ENCODE data around the gene SPON1. TPM values are rescaled to one million over a fixed set of nuclear protein-coding genes. Genes with fewer than 3 reads are reported as not detected.
A peak's percentile ranks its signal among the peaks of the same experiment; 100 is the strongest.

Gene SPON1
- total and polyA plus RNA-seq, 2 experiments from 2014 or later, result 2.4 to 5.4 TPM

DNA sequence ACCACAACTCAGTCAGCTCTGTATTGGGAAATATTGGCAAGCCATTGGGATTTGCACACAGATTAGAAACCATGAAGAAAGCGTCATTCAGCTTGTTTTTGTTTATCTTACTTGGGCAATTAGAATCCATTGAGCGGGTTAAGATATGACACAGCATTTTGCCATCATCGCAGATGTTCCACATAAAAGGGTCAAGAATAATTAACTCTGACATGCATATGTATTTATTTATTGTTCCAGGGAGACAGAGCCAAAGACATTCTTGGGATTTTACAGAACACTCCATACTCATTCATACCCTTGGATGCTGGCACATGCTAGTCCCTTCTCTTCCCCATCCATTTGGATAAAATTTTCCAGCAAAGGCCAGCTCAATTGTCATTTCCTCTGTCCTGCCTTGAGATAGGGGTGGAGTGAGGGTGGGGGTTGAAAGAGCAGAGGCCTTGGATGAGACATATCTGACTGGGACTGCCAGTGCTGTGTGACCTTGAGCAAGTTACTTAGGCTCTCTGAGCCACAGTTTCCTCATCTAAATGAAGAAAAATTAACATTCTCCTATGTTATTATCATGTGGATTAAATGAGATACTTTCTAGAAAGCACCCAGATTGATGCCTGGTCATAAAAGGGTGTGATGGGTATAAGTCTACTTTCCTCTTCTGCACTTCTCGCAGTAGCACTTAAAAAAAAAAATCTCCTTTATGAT lies 216.7 kb downstream of the SPON1 start:
- no peak for TF ChIP-seq EZH2phosphoT487 (IDR thresholded peaks at IDR 0.05; ENCODE audit: insufficient read depth, low read depth)
- no peak for TF ChIP-seq EZH2 (IDR thresholded peaks at IDR 0.05; ENCODE audit: insufficient read depth, poor library complexity, severe bottlenecking)
- Histone ChIP-seq H3K9ac (no peak overlapping the region), H3K79me2 (ENCODE audit: insufficient read depth) (no peaks in the 10 kb centered on the region), H3K36me3 (ENCODE audit: low read depth) (no peaks in the 10 kb centered on the region), H3K9me3 (ENCODE audit: low read depth) (no peaks in the 10 kb centered on the region), H3K9me2 (ENCODE audit: insufficient read depth) (no peaks in the 10 kb centered on the region), H3K27me3 (replicated peaks; ENCODE audit: insufficient read depth) (no peaks in the 10 kb centered on the region), H3K4me1 (ENCODE audit: insufficient read depth) (no peaks in the 10 kb centered on the region), H3K4me3 (no peak overlapping the region), H3F3A (ENCODE audit: insufficient read depth) (0 out of 2 replicates have a peak, but pooled peaks cover 3% of the 10 kb centered on the region), H3K27ac (no peak overlapping the region), H2AFZ (no peak overlapping the region), H3K4me2 (ENCODE audit: unreplicated experiment) (no peak overlapping the region), H4K20me1 (ENCODE audit: insufficient read depth) (no peaks in the 10 kb centered on the region)
- DNase-seq, result peak; percentile 67
- in situ Hi-C loops (cut with MboI), result no loop called here
- WGBS, 2 experiments (ENCODE audit: low coverage in 1 of 2, low lambda C conversion rate in 2 of 2, missing lambda C conversion rate in 2 of 2), result 23 to 24% methylated on average over 4 of the region's 4 CpGs

DNA sequence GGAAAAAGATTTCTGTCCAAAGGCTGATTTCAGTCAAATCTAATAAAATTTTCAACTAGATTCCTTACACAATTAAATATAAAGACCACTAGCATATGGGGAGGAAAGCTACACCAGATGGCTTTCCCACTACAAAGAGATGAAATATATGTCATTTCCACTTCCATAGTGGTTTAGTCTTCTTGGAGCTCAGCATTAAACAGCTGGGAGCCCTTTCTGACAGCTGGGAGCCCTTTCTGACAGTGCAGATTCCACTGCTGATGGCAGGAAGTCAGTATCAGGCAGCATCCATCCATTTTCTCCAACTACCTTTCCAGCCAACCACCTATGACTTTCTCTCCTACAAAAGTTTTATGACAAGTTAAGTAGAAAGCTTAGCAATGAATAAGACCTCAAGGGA lies 218.6 kb downstream of the SPON1 start:
- Histone ChIP-seq H3K9ac (no peak overlapping the region), H2AFZ (no peak overlapping the region), H4K20me1 (ENCODE audit: insufficient read depth) (no peaks in the 10 kb centered on the region), H3K79me2 (ENCODE audit: insufficient read depth) (no peaks in the 10 kb centered on the region), H3K4me3 (no peak overlapping the region), H3K27me3 (replicated peaks; ENCODE audit: insufficient read depth) (no peaks in the 10 kb centered on the region), H3K9me3 (ENCODE audit: low read depth) (no peaks in the 10 kb centered on the region), H3K4me2 (ENCODE audit: unreplicated experiment) (no peak overlapping the region), H3K9me2 (ENCODE audit: insufficient read depth) (no peaks in the 10 kb centered on the region), H3K4me1 (ENCODE audit: insufficient read depth) (no peaks in the 10 kb centered on the region), H3K36me3 (ENCODE audit: low read depth) (no peaks in the 10 kb centered on the region), H3F3A (ENCODE audit: insufficient read depth) (0 out of 2 replicates have a peak, but pooled peaks cover 3% of the 10 kb centered on the region), H3K27ac (no peak overlapping the region)
- no peak for DNase-seq
- TF ChIP-seq EZH2 (IDR thresholded peaks at IDR 0.05; ENCODE audit: insufficient read depth, poor library complexity, severe bottlenecking), result no peak
- TF ChIP-seq EZH2phosphoT487 (IDR thresholded peaks at IDR 0.05; ENCODE audit: insufficient read depth, low read depth), result no peak
- in situ Hi-C loops (cut with MboI), result no loop called here

DNA sequence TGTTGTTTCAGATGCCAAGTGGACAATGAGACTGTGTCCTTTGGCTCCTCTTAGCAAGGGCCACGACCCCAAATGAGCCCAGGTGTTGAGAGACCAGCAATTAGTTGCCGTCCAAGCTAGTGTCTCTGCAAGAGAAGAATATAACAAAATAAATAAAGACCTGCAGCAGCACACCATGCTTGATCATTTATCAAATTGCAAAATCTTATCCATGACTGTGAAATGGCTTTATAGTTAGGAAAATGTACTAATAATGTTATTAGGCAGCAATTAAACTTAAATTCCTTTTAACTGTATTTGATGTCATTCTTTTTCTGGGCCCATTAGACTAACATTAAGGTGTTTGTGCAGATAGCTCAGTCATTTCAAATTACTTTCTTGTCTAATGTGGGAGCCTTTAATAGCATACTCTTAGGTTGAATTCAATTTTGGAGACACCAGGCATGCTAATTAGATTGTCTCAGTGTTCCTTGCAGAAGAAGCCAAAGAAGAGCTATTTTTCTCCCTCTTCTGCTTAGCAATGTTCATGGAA lies 220.4 kb downstream of the SPON1 start:
- in situ Hi-C loops (cut with MboI), result no loop called here
- Histone ChIP-seq H3K9me3 (ENCODE audit: low read depth) (no peaks in the 10 kb centered on the region), H3K27me3 (replicated peaks; ENCODE audit: insufficient read depth) (no peaks in the 10 kb centered on the region), H3K4me1 (ENCODE audit: insufficient read depth) (no peaks in the 10 kb centered on the region), H4K20me1 (ENCODE audit: insufficient read depth) (no peaks in the 10 kb centered on the region), H3K4me2 (ENCODE audit: unreplicated experiment) (no peak overlapping the region), H3K27ac (no peak overlapping the region), H3K4me3 (no peak overlapping the region), H3K9me2 (ENCODE audit: insufficient read depth) (no peaks in the 10 kb centered on the region), H3K36me3 (ENCODE audit: low read depth) (no peaks in the 10 kb centered on the region), H3F3A (ENCODE audit: insufficient read depth) (0 out of 2 replicates have a peak, but pooled peaks cover 3% of the 10 kb centered on the region), H2AFZ (no peak overlapping the region), H3K79me2 (ENCODE audit: insufficient read depth) (no peaks in the 10 kb centered on the region), H3K9ac (no peak overlapping the region)
- TF ChIP-seq EZH2phosphoT487 (IDR thresholded peaks at IDR 0.05; ENCODE audit: insufficient read depth, low read depth), result no peak
- no peak for TF ChIP-seq EZH2 (IDR thresholded peaks at IDR 0.05; ENCODE audit: insufficient read depth, poor library complexity, severe bottlenecking)
- WGBS, 2 experiments (ENCODE audit: low coverage in 1 of 2, low lambda C conversion rate in 2 of 2, missing lambda C conversion rate in 2 of 2), result 22 to 26% methylated on average over 2 of the region's 2 CpGs
- DNase-seq, result no peak

DNA sequence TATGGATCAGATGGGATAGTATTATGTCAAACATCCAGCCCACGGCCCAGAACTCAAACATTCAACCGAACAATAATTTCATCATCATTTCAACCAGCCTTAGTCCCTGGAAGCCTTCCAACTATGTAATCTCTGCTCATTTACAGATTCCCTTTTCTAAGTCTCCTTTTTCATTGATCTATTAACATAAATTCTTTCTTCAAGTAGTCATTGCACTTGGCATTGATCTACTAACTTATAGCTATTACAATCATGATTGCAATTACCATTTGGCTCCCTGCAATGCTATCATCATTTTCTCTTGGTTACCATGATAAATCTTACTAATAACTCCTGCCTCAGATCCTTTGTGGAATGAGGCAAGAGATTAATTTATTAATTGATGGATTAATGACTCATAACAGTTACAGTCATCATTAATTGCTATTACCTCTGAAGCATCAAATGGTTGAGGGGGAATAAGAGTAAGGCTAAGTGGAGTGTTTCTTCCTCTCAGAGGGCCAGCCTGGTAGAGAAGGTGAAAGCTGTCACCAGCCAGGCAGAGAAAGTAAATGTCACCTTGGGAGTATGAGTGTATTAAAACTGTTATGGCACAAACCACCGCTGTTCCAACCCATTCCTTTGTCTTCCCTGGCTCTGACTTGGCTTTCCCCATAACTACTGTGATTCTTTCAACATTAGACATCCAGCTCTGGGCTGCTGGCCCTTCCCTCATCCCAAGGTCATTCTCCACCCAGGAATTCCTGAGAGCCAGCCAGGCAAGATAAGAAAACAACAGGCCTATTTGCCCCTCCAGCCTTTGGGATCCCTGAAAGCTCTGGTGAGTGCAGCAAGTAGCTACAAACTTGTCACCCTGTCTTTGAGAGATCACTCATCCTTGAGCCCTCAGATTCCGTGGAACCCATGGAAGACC lies 221.8 kb downstream of the SPON1 start:
- Histone ChIP-seq H3F3A (ENCODE audit: insufficient read depth) (no peaks in the 10 kb centered on the region), H3K4me3 (no peak overlapping the region), H3K4me2 (ENCODE audit: unreplicated experiment) (no peak overlapping the region), H4K20me1 (ENCODE audit: insufficient read depth) (no peaks in the 10 kb centered on the region), H3K27ac (no peak overlapping the region), H3K36me3 (ENCODE audit: low read depth) (no peaks in the 10 kb centered on the region), H3K27me3 (replicated peaks; ENCODE audit: insufficient read depth) (no peaks in the 10 kb centered on the region), H3K9ac (no peak overlapping the region), H3K79me2 (ENCODE audit: insufficient read depth) (no peaks in the 10 kb centered on the region), H3K9me2 (ENCODE audit: insufficient read depth) (no peaks in the 10 kb centered on the region), H2AFZ (no peak overlapping the region), H3K9me3 (ENCODE audit: low read depth) (no peaks in the 10 kb centered on the region), H3K4me1 (ENCODE audit: insufficient read depth) (no peaks in the 10 kb centered on the region)
- in situ Hi-C loops (cut with MboI), result no loop called here
- WGBS, 2 experiments (ENCODE audit: low coverage in 1 of 2, low lambda C conversion rate in 2 of 2, missing lambda C conversion rate in 2 of 2), result 15 to 18% methylated on average over 4 of the region's 4 CpGs
- peak; percentile 33 for DNase-seq
- TF ChIP-seq EZH2 (IDR thresholded peaks at IDR 0.05; ENCODE audit: insufficient read depth, poor library complexity, severe bottlenecking) (no peak), EZH2phosphoT487 (IDR thresholded peaks at IDR 0.05; ENCODE audit: insufficient read depth, low read depth) (no peak)

Data from GM23248 (cell line).